ENCODE data around the gene LUZP2. TPM values are rescaled to one million over a fixed set of nuclear protein-coding genes. Genes with fewer than 3 reads are reported as not detected.

Gene LUZP2
- total and polyA plus RNA-seq, 8 donors = 1.2 to 8.3 (median 4.6) TPM; not detected in 1

DNA sequence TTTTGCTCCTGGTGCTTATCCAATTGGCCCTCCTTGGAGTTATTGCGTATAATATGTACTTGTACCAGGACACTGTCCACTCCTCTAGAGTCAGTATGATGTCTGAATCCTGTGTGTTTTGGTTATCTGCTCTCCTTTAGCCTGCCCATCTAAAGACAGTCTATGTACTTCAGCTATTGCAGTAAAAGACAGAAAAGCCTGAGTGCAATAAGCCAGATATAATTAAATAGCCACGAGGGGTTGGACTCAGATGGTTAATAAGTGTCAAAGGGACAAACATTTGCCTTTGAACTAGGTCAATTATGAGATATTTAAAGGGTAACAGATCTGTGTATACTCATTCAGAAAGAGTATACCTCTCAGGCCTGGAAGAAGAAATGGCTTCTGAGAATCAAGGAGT lies 406.7 kb downstream of the LUZP2 start:
- H3K27me3 ChIP-seq = no peaks in the 10 kb centered on the region
- H3K4me3 ChIP-seq = no peak overlapping the region
- H3K9me3 ChIP-seq = no peaks in the 10 kb centered on the region
- TF ChIP-seq, protein P1, sequence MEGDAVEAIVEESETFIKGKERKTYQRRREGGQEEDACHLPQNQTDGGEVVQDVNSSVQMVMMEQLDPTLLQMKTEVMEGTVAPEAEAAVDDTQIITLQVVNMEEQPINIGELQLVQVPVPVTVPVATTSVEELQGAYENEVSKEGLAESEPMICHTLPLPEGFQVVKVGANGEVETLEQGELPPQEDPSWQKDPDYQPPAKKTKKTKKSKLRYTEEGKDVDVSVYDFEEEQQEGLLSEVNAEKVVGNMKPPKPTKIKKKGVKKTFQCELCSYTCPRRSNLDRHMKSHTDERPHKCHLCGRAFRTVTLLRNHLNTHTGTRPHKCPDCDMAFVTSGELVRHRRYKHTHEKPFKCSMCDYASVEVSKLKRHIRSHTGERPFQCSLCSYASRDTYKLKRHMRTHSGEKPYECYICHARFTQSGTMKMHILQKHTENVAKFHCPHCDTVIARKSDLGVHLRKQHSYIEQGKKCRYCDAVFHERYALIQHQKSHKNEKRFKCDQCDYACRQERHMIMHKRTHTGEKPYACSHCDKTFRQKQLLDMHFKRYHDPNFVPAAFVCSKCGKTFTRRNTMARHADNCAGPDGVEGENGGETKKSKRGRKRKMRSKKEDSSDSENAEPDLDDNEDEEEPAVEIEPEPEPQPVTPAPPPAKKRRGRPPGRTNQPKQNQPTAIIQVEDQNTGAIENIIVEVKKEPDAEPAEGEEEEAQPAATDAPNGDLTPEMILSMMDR (IDR thresholded peaks at IDR 0.05) = no peak
- intact Hi-C loops (cut with DNase I) = no loop called here
- H3K36me3 ChIP-seq = no peaks in the 10 kb centered on the region
- H3K27ac ChIP-seq = no peak overlapping the region
- no peak for DNase-seq
- ATAC-seq = no peak
- no peaks in the 10 kb centered on the region for H3K4me1 ChIP-seq

DNA sequence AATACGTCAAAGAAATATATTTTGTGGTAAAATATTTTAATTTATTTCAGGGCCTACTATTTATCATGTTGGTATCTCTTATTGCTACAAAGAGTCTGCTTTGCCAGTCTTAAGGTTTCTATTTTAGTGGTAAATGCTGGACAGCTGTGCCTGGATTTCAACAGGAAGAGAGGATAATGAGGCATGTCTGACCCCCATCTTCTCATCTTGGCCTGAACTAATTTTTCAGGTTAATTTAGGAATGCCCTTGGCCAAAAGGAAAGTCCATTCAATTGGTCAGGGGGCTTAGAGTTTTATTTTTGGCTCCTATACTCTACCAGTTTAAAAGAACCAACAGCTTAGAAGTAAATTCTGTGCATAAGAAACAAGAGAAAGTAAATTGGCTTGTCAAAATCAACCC lies 428.2 kb downstream of the LUZP2 start:
- DNase-seq (no peak), ATAC-seq (no peak)
- H3K4me3 ChIP-seq = no peak overlapping the region
- no peaks in the 10 kb centered on the region for H3K27me3 ChIP-seq
- TF ChIP-seq, protein P1 (IDR thresholded peaks at IDR 0.05) = no peak
- peaks cover 0 to 9% of the 10 kb centered on the region in 2 donors for H3K9me3 ChIP-seq
- H3K4me1 ChIP-seq = no peaks in the 10 kb centered on the region
- no peaks in the 10 kb centered on the region for H3K36me3 ChIP-seq
- intact Hi-C loops (cut with DNase I) = no loop called here
- H3K27ac ChIP-seq = no peak overlapping the region

DNA sequence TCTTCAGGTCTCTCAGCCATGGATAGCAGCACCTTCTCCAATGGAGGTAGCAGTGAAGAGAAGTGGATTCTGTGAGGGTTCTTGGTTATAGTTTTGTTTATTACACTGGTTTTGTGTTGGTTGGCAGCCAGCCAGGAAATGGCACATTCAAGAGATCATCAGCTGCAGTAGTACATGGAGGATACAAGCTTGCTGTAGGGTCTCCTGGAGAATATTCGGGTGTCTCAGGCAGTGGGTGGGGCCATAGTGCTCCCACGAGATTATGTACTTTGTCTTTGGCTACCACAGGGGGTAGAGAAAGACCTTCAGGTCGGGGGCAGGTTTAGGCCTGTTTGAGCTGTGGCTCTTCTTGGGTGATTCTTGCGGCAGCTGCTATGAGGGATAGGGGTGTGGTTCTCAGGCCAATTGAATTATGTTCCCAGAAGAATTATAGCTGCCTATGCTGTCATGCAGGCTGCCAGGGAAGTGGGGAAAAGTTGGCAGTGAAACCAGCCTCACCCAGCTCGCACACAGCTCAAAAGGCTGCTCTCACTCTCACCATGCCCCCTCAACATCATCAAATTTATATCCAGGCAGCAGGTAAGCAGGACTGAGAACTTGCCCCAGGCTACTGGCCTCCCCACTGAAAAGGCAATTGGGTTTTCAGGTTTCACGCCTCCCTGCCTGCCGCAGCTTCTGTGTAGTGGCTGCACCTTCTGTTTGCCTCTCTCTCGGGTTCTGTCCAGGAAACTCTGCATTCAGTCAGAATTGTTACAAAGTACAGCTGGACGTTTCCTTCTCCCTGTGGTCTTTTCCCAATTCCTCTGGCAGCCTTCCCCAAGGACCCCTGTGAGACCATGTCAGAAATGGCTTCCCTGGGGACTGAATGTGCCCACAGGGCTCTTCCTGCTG lies 435.5 kb downstream of the LUZP2 start:
- no peaks in the 10 kb centered on the region for H3K4me1 ChIP-seq
- no peak for ATAC-seq
- no peaks in the 10 kb centered on the region for H3K27me3 ChIP-seq
- peaks cover 0 to 8% of the 10 kb centered on the region in 2 donors for H3K9me3 ChIP-seq
- intact Hi-C loops (cut with DNase I) = no loop called here
- TF ChIP-seq, protein P1 (IDR thresholded peaks at IDR 0.05) = no peak
- no peak overlapping the region for H3K27ac ChIP-seq
- no peak overlapping the region for H3K4me3 ChIP-seq
- H3K36me3 ChIP-seq = no peaks in the 10 kb centered on the region
- DNase-seq = no peak

DNA sequence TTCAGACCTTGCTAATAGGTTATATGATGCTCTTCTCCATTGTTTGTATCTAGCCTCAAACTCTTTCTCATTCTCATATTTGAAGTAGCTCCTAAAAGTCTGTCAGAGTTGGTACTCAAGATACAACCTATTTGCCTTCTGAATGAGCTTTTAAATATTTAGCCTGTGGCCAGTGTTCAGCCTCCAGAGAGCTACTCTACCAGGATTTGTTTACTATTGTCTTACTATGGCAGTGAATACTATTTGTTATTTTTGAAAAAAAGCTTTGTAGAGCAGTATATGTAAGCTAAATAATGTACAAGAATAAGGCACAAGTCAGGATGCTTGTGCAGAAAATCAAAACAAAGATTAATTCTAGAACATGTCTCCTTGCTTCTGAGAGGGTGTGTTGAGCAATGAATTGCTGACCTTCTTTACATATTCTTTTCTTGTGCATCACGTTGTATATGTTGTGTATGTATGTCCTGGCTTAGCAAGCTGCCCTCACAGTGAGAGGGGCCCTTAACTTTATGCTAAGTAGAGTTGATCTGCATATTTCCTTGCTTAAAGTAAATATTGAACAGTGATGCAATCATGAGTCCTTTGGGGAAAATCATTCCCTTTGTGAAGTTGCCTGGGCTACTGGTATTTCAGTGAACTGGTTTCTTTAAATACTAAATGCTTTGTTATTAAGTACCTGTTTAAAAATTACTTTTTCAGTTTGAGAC lies 438.0 kb downstream of the LUZP2 start:
- no peak overlapping the region for H3K4me3 ChIP-seq
- no peaks in the 10 kb centered on the region for H3K4me1 ChIP-seq
- intact Hi-C loops (cut with DNase I) = no loop called here
- H3K27me3 ChIP-seq = no peaks in the 10 kb centered on the region
- H3K9me3 ChIP-seq = peaks cover 0 to 7% of the 10 kb centered on the region in 2 donors
- TF ChIP-seq, protein P1 (IDR thresholded peaks at IDR 0.05) = no peak
- H3K36me3 ChIP-seq = no peaks in the 10 kb centered on the region
- ATAC-seq (no peak), DNase-seq (no peak)
- H3K27ac ChIP-seq = no peak overlapping the region

DNA sequence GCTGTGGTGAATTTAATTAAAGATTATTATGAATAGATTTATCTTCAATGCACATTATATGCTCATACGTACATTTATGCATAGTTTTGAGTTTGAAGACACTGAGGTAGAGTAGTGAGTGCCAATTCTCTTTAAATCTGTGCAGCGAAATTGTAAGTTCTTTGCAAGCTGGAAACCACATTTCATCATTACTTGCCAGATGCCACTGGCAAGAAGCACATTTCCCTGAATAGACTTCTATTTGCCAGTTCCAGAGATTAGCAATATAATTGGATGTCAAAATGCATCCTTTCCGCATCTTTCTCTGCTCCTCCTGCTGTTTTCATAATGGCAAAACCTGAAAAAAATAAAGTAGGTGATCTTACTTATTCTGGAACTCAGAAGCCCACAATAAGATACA lies 448.0 kb downstream of the LUZP2 start:
- Histone ChIP-seq H3K27me3 (no peaks in the 10 kb centered on the region), H3K4me1 (no peaks in the 10 kb centered on the region), H3K36me3 (no peaks in the 10 kb centered on the region), H3K9me3 (no peaks in the 10 kb centered on the region), H3K27ac (no peak overlapping the region), H3K4me3 (no peak overlapping the region)
- DNase-seq (no peak), ATAC-seq (no peak)
- TF ChIP-seq, protein P1 (IDR thresholded peaks at IDR 0.05) = no peak
- intact Hi-C loops (cut with DNase I) = no loop called here

All from left lung (tissue), 10 donors.